ENCODE measurements around the gene CNTNAP2. TPM values are rescaled to one million over a fixed set of nuclear protein-coding genes. Genes with fewer than 3 reads are reported as not detected.

The CNTNAP2 gene
- total and polyA plus RNA-seq, 11 donors = 0.01 to 2.6 (median 0.31) TPM; not detected in 3

- H3K4me1 ChIP-seq = no peaks in the 10 kb centered on the region
- intact Hi-C loops (cut with DNase I) = loop anchor here in 1 of 10 donors (10.0 kb wide), 1 partner anchor 1229 kb away; no protein-coding TSS in a partner anchor
- TF ChIP-seq CTCF (IDR thresholded peaks at IDR 0.05) (no peak), POLR2A (IDR thresholded peaks at IDR 0.05) (no peak)
- H3K27me3 ChIP-seq = no peaks in the 10 kb centered on the region
- no peaks in the 10 kb centered on the region for H3K36me3 ChIP-seq
- no peak overlapping the region for H3K27ac ChIP-seq
- no peak for DNase-seq
- H3K9me3 ChIP-seq = no peaks in the 10 kb centered on the region
- WGBS, 4 donors = 63 to 76% (median 69%) methylated on average over 6 of the region's 6 CpGs
- no peak for ATAC-seq
- H3K4me3 ChIP-seq = no peak overlapping the region
Measured at GRCh38 chr7:146084086-146084485, 32.5 kb upstream of the CNTNAP2 start.

- ATAC-seq (no peak), DNase-seq (no peak)
- Histone ChIP-seq H3K9me3 (no peaks in the 10 kb centered on the region), H3K27me3 (no peaks in the 10 kb centered on the region), H3K4me3 (no peak overlapping the region), H3K4me1 (no peaks in the 10 kb centered on the region), H3K36me3 (no peaks in the 10 kb centered on the region), H3K27ac (no peak overlapping the region)
- intact Hi-C loops (cut with DNase I) = loop anchor here in 5 of 10 donors (5.0 to 10.0 kb wide), 3 partner anchors 1053 to 1235 kb away; no protein-coding TSS in a partner anchor
- TF ChIP-seq POLR2A (IDR thresholded peaks at IDR 0.05) (no peak), CTCF (IDR thresholded peaks at IDR 0.05) (peak; percentile 29 to 68 (median 62))
- 5 to 11% (median 8%) methylated on average over 4 of the region's 4 CpGs for WGBS, 4 donors
Measured at GRCh38 chr7:146090023-146090645, 26.5 kb upstream of the CNTNAP2 start.

GRCh38 chr7:146094356-146094755, 22.2 kb upstream of the CNTNAP2 start:
- Histone ChIP-seq H3K36me3 (no peaks in the 10 kb centered on the region), H3K27ac (no peak overlapping the region), H3K9me3 (no peaks in the 10 kb centered on the region), H3K27me3 (no peaks in the 10 kb centered on the region), H3K4me1 (no peaks in the 10 kb centered on the region), H3K4me3 (no peak overlapping the region)
- no peak for ATAC-seq
- WGBS, 4 donors = 35 to 56% (median 48%) methylated on average over 4 of the region's 4 CpGs
- no peak for TF ChIP-seq CTCF (IDR thresholded peaks at IDR 0.05)
- no peak for TF ChIP-seq POLR2A (IDR thresholded peaks at IDR 0.05)
- intact Hi-C loops (cut with DNase I) = loop anchor here in 5 of 10 donors (5.0 to 10.0 kb wide), 3 partner anchors 1057 to 1240 kb away; no protein-coding TSS in a partner anchor
- no peak for DNase-seq

GRCh38 chr7:146096994-146097393, 19.6 kb upstream of the CNTNAP2 start:
- TF ChIP-seq POLR2A (IDR thresholded peaks at IDR 0.05) = no peak
- no peak for TF ChIP-seq CTCF (IDR thresholded peaks at IDR 0.05)

More at GRCh38 chr7:146096994-146097393, 19.6 kb upstream of the CNTNAP2 start:
- no peaks in the 10 kb centered on the region for H3K27me3 ChIP-seq
- DNase-seq = no peak
- H3K4me3 ChIP-seq = no peak overlapping the region
- no peaks in the 10 kb centered on the region for H3K4me1 ChIP-seq
- H3K9me3 ChIP-seq = no peaks in the 10 kb centered on the region
- no peak overlapping the region for H3K27ac ChIP-seq
- 47 to 69% (median 61%) methylated on average over 5 of the region's 5 CpGs for WGBS, 4 donors
- ATAC-seq = no peak
- H3K36me3 ChIP-seq = no peaks in the 10 kb centered on the region
- intact Hi-C loops (cut with DNase I) = loop anchor here in 3 of 10 donors (10.0 kb wide), 2 partner anchors 1062 to 1242 kb away; no protein-coding TSS in a partner anchor

Data from heart left ventricle (tissue), 16 donors.